GM23338 (cell line): Measurements from ENCODE around the gene RNF121. TPM values are rescaled to one million over a fixed set of nuclear protein-coding genes. Genes with fewer than 3 reads are reported as not detected.

Experiments
- ATAC-seq: fragments of 200-7000 bp; cut with Tn5 transposase; 3 replicates; pipeline ENCODE4 v1.9.1; 2020
- DNase-seq: peaks from one replicate; pipeline ENCODE4 v3.0.0-alpha.2; 2015; ENCODE audit warnings: low spot score
- H2AFZ ChIP-seq: fragments of 200-600 bp; sonication (generic); 2 replicates; pipeline ENCODE4 v1.8.0; 2016; ENCODE audit warnings: antibody characterized with exemption, mild to moderate bottlenecking, moderate library complexity
- H3F3A ChIP-seq: fragments of 200-600 bp; sonication (generic); replicated peaks from 2 replicates; pipeline ENCODE4 v1.8.0; 2017; ENCODE audit warnings: antibody characterized with exemption, mixed run types, low read depth
- H3K27ac ChIP-seq: fragments of 200-600 bp; sonication (generic); 2 replicates; pipeline ENCODE4 v1.6.1; 2016; ENCODE audit warnings: low read depth
- H3K27me3 ChIP-seq: fragments of 200-600 bp; sonication (generic); 2 replicates; pipeline ENCODE4 v1.8.0; 2016; ENCODE audit warnings: mild to moderate bottlenecking, mixed run types, moderate library complexity; ENCODE audit not compliant: insufficient read depth
- H3K36me3 ChIP-seq: fragments of 200-600 bp; sonication (generic); 2 replicates; pipeline ENCODE4 v1.8.0; 2016; ENCODE audit warnings: mild to moderate bottlenecking; ENCODE audit not compliant: insufficient read depth
- H3K4me1 ChIP-seq: fragments of 200-600 bp; sonication (generic); 2 replicates; pipeline ENCODE4 v1.8.0; 2016; ENCODE audit warnings: mild to moderate bottlenecking, moderate library complexity; ENCODE audit not compliant: insufficient read depth
- H3K4me2 ChIP-seq: fragments of 200-600 bp; sonication (generic); 2 replicates; pipeline ENCODE4 v1.7.1; 2017; ENCODE audit warnings: mixed run types
- H3K4me3 ChIP-seq: fragments of 200-600 bp; sonication (generic); 2 replicates; pipeline ENCODE4 v1.6.1; 2016; ENCODE audit warnings: mixed run types
- H3K79me2 ChIP-seq: fragments of 200-600 bp; sonication (generic); replicated peaks from 2 replicates; pipeline ENCODE4 v1.8.0; 2017; ENCODE audit warnings: mild to moderate bottlenecking; ENCODE audit not compliant: insufficient read depth
- H3K9me2 ChIP-seq: fragments of 200-600 bp; sonication (generic); 2 replicates; pipeline ENCODE4 v1.8.0; 2017; ENCODE audit not compliant: insufficient read depth
- H4K20me1 ChIP-seq: fragments of 200-600 bp; sonication (generic); replicated peaks from 2 replicates; pipeline ENCODE4 v1.8.0; 2017; ENCODE audit warnings: mild to moderate bottlenecking; ENCODE audit not compliant: insufficient read depth
- H3K27ac Mint-ChIP-seq: 2 replicates; pipeline ENCODE4 v1.8.0; 2020; ENCODE audit warnings: inconsistent platforms, mild to moderate bottlenecking, moderate library complexity, mixed read lengths
- H3K27me3 Mint-ChIP-seq: 3 replicates; pipeline ENCODE4 v1.8.0; 2022; ENCODE audit warnings: low read depth, mild to moderate bottlenecking, moderate library complexity, mixed read lengths, inconsistent platforms; ENCODE audit not compliant: insufficient read depth, poor library complexity
- H3K36me3 Mint-ChIP-seq: 3 replicates; pipeline ENCODE4 v1.8.0; 2021; ENCODE audit warnings: low read depth, mild to moderate bottlenecking, inconsistent platforms, moderate library complexity, mixed read lengths
- H3K4me1 Mint-ChIP-seq: 3 replicates; pipeline ENCODE4 v1.8.0; 2020; ENCODE audit warnings: mild to moderate bottlenecking, inconsistent platforms, mixed read lengths
- H3K4me3 Mint-ChIP-seq: 3 replicates; pipeline ENCODE4 v1.8.0; 2021; ENCODE audit warnings: moderate library complexity, mild to moderate bottlenecking, inconsistent platforms, mixed read lengths
- H3K9me3 Mint-ChIP-seq: 3 replicates; pipeline ENCODE4 v1.8.0; 2020; ENCODE audit warnings: moderate library complexity, mild to moderate bottlenecking, inconsistent platforms, mixed read lengths
- CREB1 ChIP-seq: fragments of 250-450 bp; sonication (Bioruptor Pico); IDR thresholded peaks from 2 replicates; pipeline ENCODE4 v1.5.0; 2020; ENCODE audit warnings: low read depth, mild to moderate bottlenecking, moderate library complexity
- EZH2 ChIP-seq: fragments of 200-600 bp; sonication (generic); IDR thresholded peaks from one replicate; pipeline ENCODE4 v1.8.0; 2017; ENCODE audit warnings: antibody characterized with exemption, mild to moderate bottlenecking, low read depth; ENCODE audit not compliant: unreplicated experiment
- EZH2phosphoT487 ChIP-seq: fragments of 200-600 bp; sonication (generic); IDR thresholded peaks from one replicate; pipeline ENCODE4 v1.8.1; 2018; ENCODE audit warnings: antibody characterized with exemption; ENCODE audit not compliant: unreplicated experiment
- JUNB ChIP-seq: IDR thresholded peaks from one replicate; pipeline ENCODE4 v1.6.1; 2016; ENCODE audit warnings: antibody characterized with exemption; ENCODE audit not compliant: unreplicated experiment
- POLR2AphosphoS5 ChIP-seq: IDR thresholded peaks from 2 replicates; pipeline ENCODE4 v1.6.1; 2016; ENCODE audit warnings: antibody characterized with exemption, low read depth
- STAT1 ChIP-seq: IDR thresholded peaks from one replicate; pipeline ENCODE4 v1.6.1; 2016; ENCODE audit warnings: antibody characterized with exemption; ENCODE audit not compliant: unreplicated experiment
- ZNF331 ChIP-seq: fragments of 250-450 bp; sonication (Bioruptor Pico); IDR thresholded peaks from 2 replicates; pipeline ENCODE4 v1.5.0; 2020; ENCODE audit warnings: low read depth, mild to moderate bottlenecking, moderate library complexity
- polyA plus RNA-seq: library from polyadenylated mRNA; unstranded; fragments of >200 nt; fragmentation: Nextera tagmentation; extraction: Ambion mirVana; gene quantifications from 2 replicates; pipeline ENCODE4 v1.2.1, GENCODE V29; 2016
- total RNA-seq: library from RNA; depleted of rRNA; stranded (reverse); fragments of >200 nt; shearing (Covaris generic); gene quantifications from 2 replicates; pipeline ENCODE4 v1.2.3, GENCODE V29; 2014
- TF ChIP-seq, protein P1 (sequence below): IDR thresholded peaks from 2 replicates; pipeline ENCODE4 v1.6.1; 2016; ENCODE audit warnings: antibody characterized with exemption
- TF ChIP-seq, protein P2 (sequence below): fragments of 250-450 bp; sonication (Bioruptor Pico); IDR thresholded peaks from 2 replicates; pipeline ENCODE4 v1.5.0; 2020; ENCODE audit warnings: mild to moderate bottlenecking, moderate library complexity
- TF ChIP-seq, protein P3 (sequence below), 2 experiments: fragments of 200-600 bp in 1 of 2; sonication (generic) in 1 of 2; conservative IDR thresholded peaks; 2 replicates each; pipeline versions ENCODE4 v1.5.1 to v1.6.1; 2016 to 2017; ENCODE audit warnings: antibody characterized with exemption in 2 of 2, low read depth in 2 of 2, mild to moderate bottlenecking in 2 of 2, moderate library complexity in 1 of 2

Gene RNF121
- total and polyA plus RNA-seq, 2 experiments from 2014 or later, result 7.8 to 37.7 TPM

DNA sequence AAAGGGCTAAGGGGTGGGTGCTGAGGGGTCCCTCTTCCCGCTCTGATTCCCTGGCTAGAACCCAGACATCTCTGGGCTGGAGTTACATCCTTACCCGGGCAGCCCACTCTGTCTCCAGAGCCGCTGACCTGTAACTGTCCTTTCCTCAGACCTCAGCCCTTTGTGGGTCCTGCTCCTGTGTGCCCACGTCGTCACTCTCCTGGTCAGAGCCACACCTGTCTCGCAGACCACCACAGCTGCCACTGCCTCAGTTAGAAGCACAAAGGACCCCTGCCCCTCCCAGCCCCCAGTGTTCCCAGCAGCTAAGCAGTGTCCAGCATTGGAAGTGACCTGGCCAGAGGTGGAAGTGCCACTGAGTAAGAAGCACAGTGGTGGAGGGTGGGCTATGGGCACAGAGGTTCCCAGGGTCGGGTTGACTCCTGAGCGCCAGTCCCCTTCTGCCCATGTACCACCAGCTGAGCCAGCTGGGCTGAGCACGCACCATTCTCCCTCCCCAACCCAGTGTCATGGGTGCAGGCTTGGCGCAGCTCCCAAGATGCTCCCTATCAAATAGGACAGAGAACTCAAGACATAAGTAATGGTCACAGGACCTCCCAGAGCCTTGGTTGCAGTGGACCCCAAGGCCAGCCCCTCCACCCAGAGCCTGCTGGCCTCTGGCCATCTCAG is 71.5 kb downstream of the RNF121 start:
- Histone ChIP-seq H3K4me2 (no peak overlapping the region), H3K4me1 (no peaks in the 10 kb centered on the region), H3K79me2 (no peaks in the 10 kb centered on the region), H2AFZ (no peak overlapping the region), H3K27ac (no peak overlapping the region), H3K27me3 (no peaks in the 10 kb centered on the region), H4K20me1 (peaks cover 14% of the 10 kb centered on the region; the same call in 1 of the 2 replicates), H3K9me2 (no peaks in the 10 kb centered on the region), H3F3A (no peaks in the 10 kb centered on the region; the same call in 1 of the 2 replicates), H3K36me3 (0 out of 2 replicates have a peak, but pooled peaks cover 5% of the 10 kb centered on the region), H3K4me3 (no peak overlapping the region)
- Mint-ChIP-seq H3K27ac (no peak overlapping the region), H3K27me3 (peaks cover 18% of the 10 kb centered on the region), H3K4me1 (no peaks in the 10 kb centered on the region; the same call in 2 of the 3 replicates), H3K9me3 (no peaks in the 10 kb centered on the region), H3K36me3 (peaks cover 45% of the 10 kb centered on the region), H3K4me3 (no peak overlapping the region)
- no peak for DNase-seq
- no peak for ATAC-seq
- TF ChIP-seq CREB1 (CRISPR knock-in tag) (no peak), EZH2phosphoT487 (no peak), POLR2AphosphoS5 (no peak), STAT1 (no peak), ZNF331 (CRISPR knock-in tag) (no peak), JUNB (no peak), EZH2 (no peak)
- TF ChIP-seq, protein P1, sequence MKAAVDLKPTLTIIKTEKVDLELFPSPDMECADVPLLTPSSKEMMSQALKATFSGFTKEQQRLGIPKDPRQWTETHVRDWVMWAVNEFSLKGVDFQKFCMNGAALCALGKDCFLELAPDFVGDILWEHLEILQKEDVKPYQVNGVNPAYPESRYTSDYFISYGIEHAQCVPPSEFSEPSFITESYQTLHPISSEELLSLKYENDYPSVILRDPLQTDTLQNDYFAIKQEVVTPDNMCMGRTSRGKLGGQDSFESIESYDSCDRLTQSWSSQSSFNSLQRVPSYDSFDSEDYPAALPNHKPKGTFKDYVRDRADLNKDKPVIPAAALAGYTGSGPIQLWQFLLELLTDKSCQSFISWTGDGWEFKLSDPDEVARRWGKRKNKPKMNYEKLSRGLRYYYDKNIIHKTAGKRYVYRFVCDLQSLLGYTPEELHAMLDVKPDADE, result no peak
- TF ChIP-seq, protein P2, sequence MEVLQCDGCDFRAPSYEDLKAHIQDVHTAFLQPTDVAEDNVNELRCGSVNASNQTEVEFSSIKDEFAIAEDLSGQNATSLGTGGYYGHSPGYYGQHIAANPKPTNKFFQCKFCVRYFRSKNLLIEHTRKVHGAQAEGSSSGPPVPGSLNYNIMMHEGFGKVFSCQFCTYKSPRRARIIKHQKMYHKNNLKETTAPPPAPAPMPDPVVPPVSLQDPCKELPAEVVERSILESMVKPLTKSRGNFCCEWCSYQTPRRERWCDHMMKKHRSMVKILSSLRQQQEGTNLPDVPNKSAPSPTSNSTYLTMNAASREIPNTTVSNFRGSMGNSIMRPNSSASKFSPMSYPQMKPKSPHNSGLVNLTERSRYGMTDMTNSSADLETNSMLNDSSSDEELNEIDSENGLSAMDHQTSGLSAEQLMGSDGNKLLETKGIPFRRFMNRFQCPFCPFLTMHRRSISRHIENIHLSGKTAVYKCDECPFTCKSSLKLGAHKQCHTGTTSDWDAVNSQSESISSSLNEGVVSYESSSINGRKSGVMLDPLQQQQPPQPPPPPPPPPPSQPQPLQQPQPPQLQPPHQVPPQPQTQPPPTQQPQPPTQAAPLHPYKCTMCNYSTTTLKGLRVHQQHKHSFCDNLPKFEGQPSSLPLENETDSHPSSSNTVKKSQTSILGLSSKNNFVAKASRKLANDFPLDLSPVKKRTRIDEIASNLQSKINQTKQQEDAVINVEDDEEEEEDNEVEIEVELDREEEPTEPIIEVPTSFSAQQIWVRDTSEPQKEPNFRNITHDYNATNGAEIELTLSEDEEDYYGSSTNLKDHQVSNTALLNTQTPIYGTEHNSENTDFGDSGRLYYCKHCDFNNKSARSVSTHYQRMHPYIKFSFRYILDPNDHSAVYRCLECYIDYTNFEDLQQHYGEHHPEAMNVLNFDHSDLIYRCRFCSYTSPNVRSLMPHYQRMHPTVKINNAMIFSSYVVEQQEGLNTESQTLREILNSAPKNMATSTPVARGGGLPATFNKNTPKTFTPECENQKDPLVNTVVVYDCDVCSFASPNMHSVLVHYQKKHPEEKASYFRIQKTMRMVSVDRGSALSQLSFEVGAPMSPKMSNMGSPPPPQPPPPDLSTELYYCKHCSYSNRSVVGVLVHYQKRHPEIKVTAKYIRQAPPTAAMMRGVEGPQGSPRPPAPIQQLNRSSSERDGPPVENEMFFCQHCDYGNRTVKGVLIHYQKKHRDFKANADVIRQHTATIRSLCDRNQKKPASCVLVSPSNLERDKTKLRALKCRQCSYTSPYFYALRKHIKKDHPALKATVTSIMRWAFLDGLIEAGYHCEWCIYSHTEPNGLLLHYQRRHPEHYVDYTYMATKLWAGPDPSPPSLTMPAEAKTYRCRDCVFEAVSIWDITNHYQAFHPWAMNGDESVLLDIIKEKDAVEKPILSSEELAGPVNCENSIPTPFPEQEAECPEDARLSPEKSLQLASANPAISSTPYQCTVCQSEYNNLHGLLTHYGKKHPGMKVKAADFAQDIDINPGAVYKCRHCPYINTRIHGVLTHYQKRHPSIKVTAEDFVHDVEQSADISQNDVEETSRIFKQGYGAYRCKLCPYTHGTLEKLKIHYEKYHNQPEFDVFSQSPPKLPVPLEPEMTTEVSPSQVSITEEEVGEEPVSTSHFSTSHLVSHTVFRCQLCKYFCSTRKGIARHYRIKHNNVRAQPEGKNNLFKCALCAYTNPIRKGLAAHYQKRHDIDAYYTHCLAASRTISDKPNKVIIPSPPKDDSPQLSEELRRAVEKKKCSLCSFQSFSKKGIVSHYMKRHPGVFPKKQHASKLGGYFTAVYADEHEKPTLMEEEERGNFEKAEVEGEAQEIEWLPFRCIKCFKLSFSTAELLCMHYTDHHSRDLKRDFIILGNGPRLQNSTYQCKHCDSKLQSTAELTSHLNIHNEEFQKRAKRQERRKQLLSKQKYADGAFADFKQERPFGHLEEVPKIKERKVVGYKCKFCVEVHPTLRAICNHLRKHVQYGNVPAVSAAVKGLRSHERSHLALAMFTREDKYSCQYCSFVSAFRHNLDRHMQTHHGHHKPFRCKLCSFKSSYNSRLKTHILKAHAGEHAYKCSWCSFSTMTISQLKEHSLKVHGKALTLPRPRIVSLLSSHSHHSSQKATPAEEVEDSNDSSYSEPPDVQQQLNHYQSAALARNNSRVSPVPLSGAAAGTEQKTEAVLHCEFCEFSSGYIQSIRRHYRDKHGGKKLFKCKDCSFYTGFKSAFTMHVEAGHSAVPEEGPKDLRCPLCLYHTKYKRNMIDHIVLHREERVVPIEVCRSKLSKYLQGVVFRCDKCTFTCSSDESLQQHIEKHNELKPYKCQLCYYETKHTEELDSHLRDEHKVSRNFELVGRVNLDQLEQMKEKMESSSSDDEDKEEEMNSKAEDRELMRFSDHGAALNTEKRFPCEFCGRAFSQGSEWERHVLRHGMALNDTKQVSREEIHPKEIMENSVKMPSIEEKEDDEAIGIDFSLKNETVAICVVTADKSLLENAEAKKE (CRISPR knock-in tag), result no peak
- TF ChIP-seq, protein P3, sequence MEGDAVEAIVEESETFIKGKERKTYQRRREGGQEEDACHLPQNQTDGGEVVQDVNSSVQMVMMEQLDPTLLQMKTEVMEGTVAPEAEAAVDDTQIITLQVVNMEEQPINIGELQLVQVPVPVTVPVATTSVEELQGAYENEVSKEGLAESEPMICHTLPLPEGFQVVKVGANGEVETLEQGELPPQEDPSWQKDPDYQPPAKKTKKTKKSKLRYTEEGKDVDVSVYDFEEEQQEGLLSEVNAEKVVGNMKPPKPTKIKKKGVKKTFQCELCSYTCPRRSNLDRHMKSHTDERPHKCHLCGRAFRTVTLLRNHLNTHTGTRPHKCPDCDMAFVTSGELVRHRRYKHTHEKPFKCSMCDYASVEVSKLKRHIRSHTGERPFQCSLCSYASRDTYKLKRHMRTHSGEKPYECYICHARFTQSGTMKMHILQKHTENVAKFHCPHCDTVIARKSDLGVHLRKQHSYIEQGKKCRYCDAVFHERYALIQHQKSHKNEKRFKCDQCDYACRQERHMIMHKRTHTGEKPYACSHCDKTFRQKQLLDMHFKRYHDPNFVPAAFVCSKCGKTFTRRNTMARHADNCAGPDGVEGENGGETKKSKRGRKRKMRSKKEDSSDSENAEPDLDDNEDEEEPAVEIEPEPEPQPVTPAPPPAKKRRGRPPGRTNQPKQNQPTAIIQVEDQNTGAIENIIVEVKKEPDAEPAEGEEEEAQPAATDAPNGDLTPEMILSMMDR (conservative IDR thresholded peaks at IDR 0.05; ENCODE audit: low read depth in 2 of 2), result no peak
